GM18508 (cell line): ENCODE data around the gene HDGFL2.
"Not testable (repeated sequence)": the region's sequence is repeated elsewhere in the genome, so short reads cannot be mapped to it uniquely, and the experiment has no call there.

ENCODE experiments used
- ATAC-seq: cut with Tn5 transposase; IDR thresholded peaks from one replicate; pipeline ENCODE4 v1.9.1; 2021; ENCODE audit warnings: moderate number of reproducible peaks; ENCODE audit not compliant: insufficient read depth, unreplicated experiment

Gene HDGFL2

GRCh38 chr19:4511300-4512054 lies 39.4 kb downstream of the HDGFL2 start:
- ATAC-seq = no peak

GRCh38 chr19:4512070-4512469 lies 40.0 kb downstream of the HDGFL2 start:
- no peak for ATAC-seq

DNA sequence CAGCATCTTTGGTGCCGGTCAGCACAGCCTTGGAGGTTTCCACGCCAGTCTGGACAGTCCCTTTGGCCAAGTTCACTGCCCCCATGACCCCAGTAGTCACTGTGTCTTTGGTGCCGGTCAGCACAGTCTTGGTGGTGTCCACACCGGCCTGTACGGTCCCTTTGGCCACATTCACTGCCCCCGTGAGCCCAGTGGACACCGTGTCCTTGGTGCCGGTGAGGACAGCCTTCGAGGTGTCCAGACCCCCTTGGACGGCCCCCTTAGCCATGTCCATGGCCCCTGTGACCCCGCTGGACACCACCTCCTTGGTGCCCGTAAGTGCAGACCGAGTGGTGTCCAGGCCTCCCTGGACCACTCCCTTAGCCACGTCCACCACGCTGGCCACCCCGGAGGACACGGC lies 41.2 kb downstream of the HDGFL2 start:
- ATAC-seq = no peak

DNA sequence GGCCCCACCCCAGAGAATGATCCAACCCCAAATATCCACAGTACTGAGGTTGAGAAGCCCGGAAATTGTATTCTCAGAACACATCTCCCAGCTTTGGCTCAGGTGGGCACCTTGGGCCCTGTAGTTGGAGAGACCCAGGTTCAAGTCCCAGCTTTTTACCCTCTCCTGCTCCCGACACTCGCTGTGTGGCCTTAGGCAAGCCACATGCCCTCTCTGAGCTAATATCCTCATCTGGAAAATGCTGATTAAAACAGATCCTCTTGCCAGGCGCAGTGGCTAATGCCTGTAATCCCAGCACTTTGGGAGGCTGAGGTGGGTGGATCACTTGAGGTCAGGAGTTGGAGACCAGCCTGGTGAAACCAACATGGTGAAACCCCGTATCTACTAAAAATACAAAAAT lies 43.6 kb downstream of the HDGFL2 start:
- no peak for ATAC-seq

DNA sequence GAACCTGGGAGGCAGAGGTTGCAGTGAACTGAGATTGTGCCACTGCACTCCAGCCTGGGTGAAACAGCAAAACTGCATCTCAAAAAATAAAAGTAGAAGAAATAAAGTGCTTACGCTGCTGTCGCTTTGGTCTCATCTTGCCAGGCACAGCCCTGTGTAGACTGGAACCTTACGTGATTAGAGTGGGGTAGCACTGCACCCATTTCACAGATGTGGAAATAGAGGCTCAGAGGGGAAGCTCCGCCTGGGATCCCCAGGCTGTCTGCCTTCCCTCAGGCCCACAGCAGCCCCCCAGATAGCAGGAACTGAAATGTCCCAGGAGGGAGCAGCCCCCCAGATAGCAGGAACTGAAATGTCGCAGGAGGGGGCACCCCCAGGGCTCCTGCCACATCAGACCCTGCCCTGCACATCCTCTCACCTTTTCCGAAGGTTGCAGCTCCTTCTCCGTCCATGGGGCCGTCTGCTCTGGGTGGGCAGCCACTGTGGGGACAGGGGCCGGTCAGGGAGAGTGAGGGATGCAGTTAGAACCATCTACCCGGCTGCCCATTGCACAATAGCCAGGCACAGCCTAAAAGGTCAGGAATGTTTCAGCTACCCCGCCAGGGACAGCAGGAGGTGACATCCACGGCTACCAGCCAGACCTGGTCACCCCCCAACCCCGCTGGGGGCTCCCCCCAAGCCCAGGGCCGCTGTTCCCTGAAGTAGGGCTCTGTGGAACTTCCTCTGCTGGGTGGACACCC lies 44.3 kb downstream of the HDGFL2 start:
- no peak for ATAC-seq

GRCh38 chr19:4516939-4517300 lies 44.8 kb downstream of the HDGFL2 start:
- no peak for ATAC-seq

DNA sequence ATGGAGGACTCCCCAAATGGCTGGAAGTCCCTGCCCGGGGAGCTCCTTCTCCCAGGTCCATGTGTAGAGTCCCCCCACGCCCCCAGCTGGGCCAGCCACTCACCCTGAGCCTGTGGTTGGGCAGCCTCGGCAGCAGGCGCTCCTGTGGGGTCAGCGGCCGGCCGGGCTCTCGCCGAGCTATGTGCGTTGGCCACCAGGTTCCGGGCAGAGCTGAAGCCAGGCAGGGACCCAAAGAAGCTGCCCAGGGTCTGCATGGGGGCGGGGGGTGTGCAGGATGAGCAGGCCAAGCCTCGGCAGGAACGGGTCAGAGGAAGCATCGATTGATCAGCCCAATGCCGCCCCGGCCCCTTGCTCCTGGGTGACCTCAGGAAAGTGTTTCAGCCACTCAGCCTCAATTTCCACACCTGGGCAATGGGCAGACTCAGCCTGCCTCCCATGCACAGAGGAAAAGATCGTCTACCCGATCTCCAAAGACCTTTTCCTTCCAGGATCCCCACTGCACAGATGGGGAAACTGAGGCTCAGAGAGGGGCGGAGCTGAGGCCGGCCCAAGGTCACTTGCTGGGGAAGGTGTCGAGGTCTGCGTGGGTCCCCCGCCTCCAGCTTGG lies 45.5 kb downstream of the HDGFL2 start:
- no peak for ATAC-seq

DNA sequence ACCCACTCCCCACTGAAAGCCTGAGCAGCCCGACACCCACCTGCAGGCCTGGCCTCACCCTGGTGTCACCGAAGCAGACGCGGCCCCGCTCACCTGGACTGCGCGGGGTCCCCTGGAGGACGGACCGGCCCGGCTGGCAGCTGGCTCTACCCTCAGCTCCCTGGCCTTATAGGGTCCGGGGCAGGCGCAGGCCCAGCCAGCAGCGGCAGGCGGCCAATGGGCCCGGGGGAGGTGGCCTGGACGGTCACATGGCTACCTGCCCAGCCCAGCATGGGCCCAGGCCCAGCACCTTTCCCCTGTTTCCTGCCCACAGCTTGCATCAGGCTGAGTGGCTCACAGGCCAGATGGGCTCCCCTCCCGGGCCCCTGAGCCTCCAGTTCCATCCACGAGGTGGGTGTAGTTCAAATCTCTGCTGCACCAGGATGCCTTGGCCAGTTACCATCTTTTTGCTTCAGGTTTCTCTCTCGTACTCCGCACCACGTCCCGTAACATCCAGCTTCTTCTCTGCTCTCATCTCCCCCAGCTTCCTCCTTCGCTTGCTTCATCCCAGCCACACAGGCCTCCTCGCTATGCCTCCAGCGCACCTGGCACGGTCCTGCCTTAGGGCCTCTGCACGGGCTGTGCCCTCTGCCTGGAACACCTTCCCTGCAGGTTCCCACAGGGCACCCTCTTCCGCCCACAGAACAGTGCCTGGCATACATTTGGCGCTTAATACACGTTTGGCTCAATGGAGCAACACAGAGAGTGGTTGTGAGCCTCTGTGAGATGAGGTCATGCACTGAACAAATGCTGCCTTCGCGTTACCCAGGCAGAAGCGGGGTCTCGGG lies 46.5 kb downstream of the HDGFL2 start, which contains the start of gene PLIN4:
PLIN4 (minus strand) TSS at position 142 of the 827 bp plus-strand sequence. CDS start 214 bp downstream, outside the sequence.
- no peak for ATAC-seq

GRCh38 chr19:4519172-4519496 lies 47.0 kb downstream of the HDGFL2 start:
- no peak for ATAC-seq

DNA sequence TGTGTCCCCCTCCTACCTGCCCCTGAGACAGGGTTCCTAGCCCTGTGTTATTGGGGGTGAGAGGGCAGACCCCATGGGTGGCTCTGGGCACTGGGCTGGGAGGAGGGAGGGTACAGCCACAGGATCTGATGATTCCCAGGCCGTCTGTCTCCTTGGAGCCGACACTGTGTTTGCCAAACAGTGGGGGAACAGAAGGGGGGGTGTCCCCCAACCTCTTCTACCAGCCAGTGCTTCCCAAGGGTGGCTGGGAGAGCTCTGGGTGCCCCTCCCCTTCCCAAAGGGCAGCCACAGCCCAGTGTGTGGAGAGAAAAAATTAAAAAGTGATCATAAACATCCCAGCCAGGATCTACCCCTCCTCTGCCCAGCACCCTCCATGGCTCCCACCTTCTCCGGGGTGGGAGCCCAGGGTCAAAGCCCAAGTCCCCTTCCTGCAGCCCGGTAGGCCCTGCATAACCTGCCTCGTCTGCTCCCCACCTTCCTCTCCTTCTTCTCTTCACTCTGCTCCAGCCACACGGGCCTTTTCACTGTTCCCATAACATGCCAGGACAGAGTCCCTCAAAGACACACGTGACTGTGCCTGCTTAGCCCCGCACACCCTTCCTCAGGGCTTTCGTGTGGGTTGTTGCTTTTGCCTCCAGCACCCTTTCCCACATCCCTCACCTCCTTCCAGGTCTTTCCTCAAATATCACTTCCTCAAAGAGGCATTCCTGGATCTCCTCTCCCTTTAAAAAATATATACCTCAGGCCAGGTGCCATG lies 47.6 kb downstream of the HDGFL2 start:
- no peak for ATAC-seq

DNA sequence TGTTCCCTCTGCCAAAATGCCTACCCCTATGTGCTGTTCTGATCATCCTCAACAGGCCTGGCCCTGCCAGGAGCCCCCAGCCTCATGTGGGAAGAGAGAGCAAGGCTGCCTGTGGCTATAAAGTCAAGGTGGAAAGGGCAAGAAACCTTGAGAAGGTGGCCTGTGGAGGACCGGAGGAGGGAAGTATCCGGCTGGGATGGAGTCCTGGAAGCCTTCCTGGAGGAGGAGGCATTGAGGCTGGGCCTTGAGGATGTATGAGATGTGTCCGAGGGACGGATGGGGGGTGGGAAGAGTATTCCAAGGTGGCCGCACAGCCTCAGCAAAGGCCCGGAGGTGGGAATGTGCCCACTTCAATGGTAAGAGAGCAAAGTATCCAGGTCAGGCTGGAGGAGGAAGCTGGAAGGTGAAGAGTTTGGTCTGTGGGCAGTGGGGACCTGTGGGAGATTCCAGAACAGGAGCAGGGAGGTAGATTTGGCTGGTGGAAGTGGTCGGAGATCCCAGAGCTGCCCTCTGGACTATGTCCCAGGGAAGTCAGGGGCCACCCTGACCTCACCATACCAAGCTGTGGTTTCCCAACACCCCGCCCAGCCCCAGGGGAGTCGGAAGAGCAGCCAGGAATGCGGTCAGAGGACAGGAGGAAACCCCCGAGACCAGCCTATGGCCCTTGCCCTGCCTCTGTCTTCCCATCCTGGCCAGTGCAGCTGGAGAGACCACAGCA lies 49.2 kb downstream of the HDGFL2 start:
- ATAC-seq = no peak

DNA sequence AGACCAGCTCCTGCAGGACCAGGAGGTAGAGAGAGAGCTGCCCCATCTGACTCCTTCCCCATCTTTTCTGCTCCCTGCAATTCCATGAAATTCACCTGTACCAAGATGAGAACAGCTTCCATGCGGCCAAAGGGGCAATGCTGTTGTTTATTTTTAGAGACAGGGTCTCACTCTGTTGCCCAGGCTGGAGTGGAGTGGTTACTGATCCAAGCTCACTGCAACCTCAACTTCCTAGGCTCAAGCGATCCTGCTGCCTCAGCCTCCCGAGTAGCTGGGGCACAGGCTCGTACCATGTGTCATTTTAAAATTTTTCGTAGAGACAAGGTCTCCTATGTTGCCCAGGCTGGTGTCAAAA lies 49.8 kb downstream of the HDGFL2 start:
- no peak for ATAC-seq

- no peak for ATAC-seq
Measured at GRCh38 chr19:4522291-4523002, 50.4 kb downstream of the HDGFL2 start.

GRCh38 chr19:4523306-4524110 lies 51.4 kb downstream of the HDGFL2 start:
- ATAC-seq = no peak

DNA sequence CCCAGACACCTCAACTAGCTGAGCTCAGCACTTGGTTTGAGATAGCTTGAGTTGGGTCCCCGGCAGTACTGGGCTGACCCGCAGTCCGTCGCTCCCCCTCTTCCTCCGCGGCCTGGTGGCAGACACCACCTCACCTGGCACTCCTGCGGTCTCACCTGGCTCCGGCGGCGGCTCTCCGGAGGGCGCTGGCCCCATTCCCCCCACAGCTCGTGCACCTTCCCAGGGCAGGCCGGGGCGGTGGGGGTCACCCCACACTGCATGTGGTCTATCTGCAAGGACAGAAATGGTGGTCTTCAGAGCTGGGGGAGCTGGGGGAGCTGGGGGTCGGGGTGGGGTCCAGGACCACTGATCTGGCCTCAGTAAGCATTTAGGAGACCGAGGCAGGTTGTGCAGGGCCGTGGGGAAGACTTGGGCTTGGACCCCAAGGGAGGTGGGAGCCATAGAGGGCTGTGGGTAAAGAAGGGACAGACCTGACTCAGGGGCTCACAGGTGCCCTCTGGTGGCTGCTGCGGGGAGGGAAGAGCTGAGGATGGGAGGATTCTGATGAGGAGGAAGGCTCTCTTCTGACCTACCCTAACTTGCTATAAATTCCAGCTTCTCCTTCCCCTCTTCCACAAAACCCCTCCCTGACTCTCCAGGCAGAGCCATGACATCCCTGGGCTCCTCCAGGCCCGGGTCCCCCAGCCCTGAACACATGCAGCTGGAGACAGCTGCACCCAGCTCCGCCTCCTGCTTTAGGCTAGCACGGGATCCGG lies 52.9 kb downstream of the HDGFL2 start:
- no peak for ATAC-seq

- no peak for ATAC-seq
Measured at GRCh38 chr19:4525563-4526002, 53.5 kb downstream of the HDGFL2 start.

- not testable (repeated sequence) for ATAC-seq
Measured at GRCh38 chr19:4527377-4527776, 55.3 kb downstream of the HDGFL2 start.
